Activated CD8-positive, alpha-beta memory T cell treated with anti-CD3 and anti-CD28 coated beads, Interleukin-2, amount 10 ng/mL, durations not matched to agents 7 days and 5 days (primary cell): ENCODE data around the gene TNPO1. TPM values are rescaled to one million over a fixed set of nuclear protein-coding genes. Genes with fewer than 3 reads are reported as not detected.
"Not testable (repeated sequence)": the region's sequence is repeated elsewhere in the genome, so short reads cannot be mapped to it uniquely, and the experiment has no call there.

Experiments used
- ATAC-seq: fragments of 150-1000 bp; cut with Tn5 transposase; one replicate; pipeline ENCODE4 v1.10.0; 2021; ENCODE audit warnings: moderate library complexity
- CTCF ChIA-PET: fragments of 350-600 bp; sonication (Branson Sonifier 250); formaldehyde crosslinking; loops from one replicate; lab custom pipeline; 2021; ENCODE audit warnings: antibody characterized with exemption; lab: Charles Lee
- DNase-seq: peaks from one replicate; pipeline ENCODE4 v3.0.0-alpha.2; 2020
- H3K27ac Mint-ChIP-seq: one replicate; pipeline ENCODE4 v1.8.0; 2021; ENCODE audit warnings: mild to moderate bottlenecking, mixed read lengths
- H3K27me3 Mint-ChIP-seq: one replicate; pipeline ENCODE4 v1.8.0; 2021; ENCODE audit warnings: mixed read lengths
- H3K36me3 Mint-ChIP-seq: one replicate; pipeline ENCODE4 v1.8.0; 2021; ENCODE audit warnings: mild to moderate bottlenecking, mixed read lengths
- H3K4me1 Mint-ChIP-seq: one replicate; pipeline ENCODE4 v1.8.0; 2021; ENCODE audit warnings: mixed read lengths
- H3K4me3 Mint-ChIP-seq: one replicate; pipeline ENCODE4 v1.8.0; 2021; ENCODE audit warnings: mild to moderate bottlenecking, moderate library complexity, mixed read lengths
- H3K9me3 Mint-ChIP-seq: one replicate; pipeline ENCODE4 v1.8.0; 2022; ENCODE audit warnings: low read depth, mixed read lengths
- total RNA-seq, 2 experiments: library from RNA; stranded (reverse); gene quantifications; one replicate each; pipeline ENCODE4 v1.2.3, GENCODE V29; 2021

TNPO1 gene
- total RNA-seq, 2 experiments from 2014 or later = 87.8 to 89.6 TPM

DNA sequence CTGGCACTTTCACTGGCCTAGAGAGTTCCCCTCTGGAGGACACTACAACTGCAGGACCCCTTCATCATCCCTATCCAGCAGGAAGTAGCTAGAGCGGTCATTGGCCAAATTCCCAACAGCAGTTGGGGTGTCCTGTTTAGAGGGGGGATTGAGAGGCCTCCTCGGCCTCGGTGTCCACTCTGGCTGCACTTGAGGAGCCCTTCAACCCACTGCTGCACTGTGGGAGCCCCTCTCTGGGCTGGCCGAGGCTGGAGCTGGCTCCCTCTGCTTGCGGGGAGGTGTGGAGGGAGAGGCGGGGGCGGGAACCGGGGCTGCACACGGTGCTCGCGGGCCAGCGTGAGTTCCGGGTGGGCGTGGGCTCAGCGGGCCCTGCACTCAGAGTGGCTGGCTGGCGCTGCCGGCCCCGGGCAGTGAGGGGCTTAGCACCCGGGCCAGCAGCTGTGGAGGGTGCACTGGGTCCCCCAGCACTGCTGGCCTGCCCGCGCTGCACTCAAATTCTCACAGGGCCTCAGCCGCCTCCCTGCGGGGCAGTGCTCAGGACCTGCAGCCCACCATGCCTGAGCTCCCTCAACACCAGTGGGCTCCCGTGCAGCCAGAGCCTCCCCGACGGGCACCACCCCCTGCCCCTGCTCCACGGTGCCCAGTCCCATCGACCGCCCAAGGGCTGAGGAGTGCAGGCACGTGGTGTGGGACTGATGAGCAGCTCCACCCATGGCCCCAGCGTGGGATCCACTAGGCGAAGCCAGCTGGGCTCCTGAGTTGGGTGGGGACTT, 118.7 kb downstream of the TNPO1 start:
- H3K27ac Mint-ChIP-seq, H3K4me1 Mint-ChIP-seq, H3K4me3 Mint-ChIP-seq, DNase-seq, H3K9me3 Mint-ChIP-seq, H3K36me3 Mint-ChIP-seq, CTCF ChIA-PET, ATAC-seq: not testable (repeated sequence)
- H3K27me3 Mint-ChIP-seq = peaks cover 34% of the 10 kb centered on the region

DNA sequence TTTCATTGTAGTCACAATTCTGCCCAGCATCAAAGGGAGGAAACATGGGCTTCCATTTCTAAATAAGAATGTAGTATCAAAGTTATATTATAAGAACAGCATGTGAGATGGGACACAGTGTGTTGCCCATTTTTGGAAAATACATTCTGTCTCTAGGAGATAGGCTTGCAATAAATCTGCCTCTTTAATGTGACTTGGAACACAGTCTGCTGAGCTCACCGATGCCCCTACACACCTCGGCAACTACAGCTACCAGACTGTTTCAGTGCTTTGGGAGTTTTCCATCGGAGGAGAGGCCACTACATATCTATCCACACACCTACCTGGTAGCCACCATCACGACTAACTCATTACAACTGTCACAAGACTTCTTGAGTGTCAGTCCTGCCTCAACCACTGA, 120.4 kb downstream of the TNPO1 start:
- no peaks in the 10 kb centered on the region for H3K36me3 Mint-ChIP-seq
- H3K4me1 Mint-ChIP-seq = no peaks in the 10 kb centered on the region
- CTCF ChIA-PET = interaction anchor here (1.0 kb wide), 1 partner anchor 514 kb away, joined by 3 read pairs; no protein-coding TSS in a partner anchor
- ATAC-seq (no peak), DNase-seq (no peak)
- no peak overlapping the region for H3K27ac Mint-ChIP-seq
- no peaks in the 10 kb centered on the region for H3K9me3 Mint-ChIP-seq
- no peak overlapping the region for H3K4me3 Mint-ChIP-seq
- peaks cover 32% of the 10 kb centered on the region for H3K27me3 Mint-ChIP-seq

DNA sequence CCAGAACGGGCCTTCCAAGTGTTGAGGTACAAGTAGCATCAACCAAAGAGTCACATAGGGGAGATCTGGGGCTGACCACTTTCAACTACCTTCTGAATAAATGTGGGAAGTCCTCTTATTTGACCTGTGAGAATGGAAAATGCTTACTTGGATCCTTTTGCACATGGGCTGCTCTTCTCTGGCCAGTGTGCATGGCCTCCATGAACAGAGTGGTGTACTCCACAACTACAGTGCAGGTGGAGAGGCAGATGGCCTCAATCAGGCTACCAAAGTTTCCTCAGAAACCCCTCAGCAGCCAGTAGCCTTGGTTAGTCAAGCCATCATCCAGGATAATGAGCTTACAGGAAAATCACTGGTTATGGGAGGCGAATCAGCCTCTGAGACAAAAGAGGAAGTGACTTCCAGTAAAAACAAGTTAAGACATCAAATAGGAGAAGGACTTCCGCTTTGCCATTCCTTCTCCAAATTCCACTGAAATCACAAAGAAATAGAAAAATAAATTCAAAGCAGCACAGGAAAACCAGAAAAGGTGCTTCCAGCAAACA, 121.1 kb downstream of the TNPO1 start:
- no peak for ATAC-seq
- CTCF ChIA-PET = interaction anchor here (1.0 kb wide), 1 partner anchor 514 kb away, joined by 3 read pairs; no protein-coding TSS in a partner anchor
- Mint-ChIP-seq H3K4me3 (no peak overlapping the region), H3K27ac (no peak overlapping the region), H3K9me3 (no peaks in the 10 kb centered on the region), H3K36me3 (no peaks in the 10 kb centered on the region), H3K27me3 (peaks cover 32% of the 10 kb centered on the region), H3K4me1 (no peaks in the 10 kb centered on the region)
- DNase-seq = no peak

DNA sequence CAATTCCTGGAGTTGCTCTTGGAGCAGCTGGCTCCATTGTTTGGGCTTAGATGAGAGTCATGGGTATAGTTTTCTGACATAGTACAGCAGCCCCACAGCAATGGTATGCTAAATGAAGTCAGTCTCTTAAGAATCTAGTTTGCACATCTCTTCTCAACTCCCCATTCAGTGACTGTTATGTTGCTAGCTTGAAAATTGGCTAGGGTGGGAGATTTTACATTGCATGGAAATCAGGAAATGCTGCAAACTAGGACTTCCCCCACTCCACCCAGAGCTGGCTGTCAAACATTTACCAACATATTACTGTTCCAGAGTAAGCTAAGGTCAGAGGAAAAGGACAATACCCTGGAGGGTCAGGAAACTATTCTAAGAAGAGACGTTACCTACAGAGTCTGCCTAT, 121.7 kb downstream of the TNPO1 start:
- Mint-ChIP-seq H3K36me3 (no peaks in the 10 kb centered on the region), H3K9me3 (no peaks in the 10 kb centered on the region), H3K4me3 (no peak overlapping the region), H3K27ac (no peak overlapping the region), H3K27me3 (peaks cover 28% of the 10 kb centered on the region), H3K4me1 (no peaks in the 10 kb centered on the region)
- DNase-seq (no peak), ATAC-seq (no peak)
- CTCF ChIA-PET = no interaction called here

DNA sequence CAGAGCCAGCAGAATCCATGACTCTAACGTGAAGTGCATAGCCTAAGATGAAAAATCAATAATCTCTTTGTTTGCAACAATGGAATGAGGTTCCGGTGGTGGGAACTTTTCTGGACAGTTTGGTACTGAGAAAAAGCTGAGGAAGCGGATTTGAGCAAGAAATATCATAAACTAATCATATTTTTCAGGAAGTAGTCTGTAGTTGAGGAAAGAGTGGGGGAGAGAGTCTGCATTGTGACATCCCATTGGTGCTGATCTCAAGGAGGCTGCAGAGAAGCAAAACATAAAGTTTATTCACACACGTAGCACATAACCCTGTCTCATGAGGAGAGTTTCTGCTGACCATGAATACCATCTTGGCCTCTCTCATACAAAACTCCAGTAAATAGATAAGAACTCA, 123.6 kb downstream of the TNPO1 start:
- no peak for DNase-seq
- CTCF ChIA-PET = no interaction called here
- H3K27me3 Mint-ChIP-seq = peaks cover 28% of the 10 kb centered on the region
- H3K36me3 Mint-ChIP-seq = no peaks in the 10 kb centered on the region
- H3K9me3 Mint-ChIP-seq = no peaks in the 10 kb centered on the region
- no peaks in the 10 kb centered on the region for H3K4me1 Mint-ChIP-seq
- no peak overlapping the region for H3K27ac Mint-ChIP-seq
- H3K4me3 Mint-ChIP-seq = no peak overlapping the region
- no peak for ATAC-seq

DNA sequence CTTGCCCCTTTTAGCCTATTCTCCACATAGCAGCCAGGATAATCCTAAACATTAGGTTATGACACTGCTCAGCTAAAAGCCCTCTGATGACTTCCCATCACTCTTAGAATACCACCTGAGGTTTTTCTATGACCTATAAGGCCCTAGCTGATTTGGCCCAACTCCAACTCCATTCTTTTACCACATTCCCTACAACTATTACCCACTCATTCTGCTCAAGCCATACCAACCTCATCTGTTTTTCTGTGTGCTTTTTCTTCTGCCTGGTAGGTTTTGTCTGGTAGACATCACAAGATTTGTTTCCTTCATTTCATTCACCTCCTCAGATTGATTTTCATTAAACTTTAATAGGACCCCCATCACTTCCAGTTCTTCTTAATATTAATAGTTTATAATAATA, 126.8 kb downstream of the TNPO1 start:
- DNase-seq (no peak), ATAC-seq (no peak)

DNA sequence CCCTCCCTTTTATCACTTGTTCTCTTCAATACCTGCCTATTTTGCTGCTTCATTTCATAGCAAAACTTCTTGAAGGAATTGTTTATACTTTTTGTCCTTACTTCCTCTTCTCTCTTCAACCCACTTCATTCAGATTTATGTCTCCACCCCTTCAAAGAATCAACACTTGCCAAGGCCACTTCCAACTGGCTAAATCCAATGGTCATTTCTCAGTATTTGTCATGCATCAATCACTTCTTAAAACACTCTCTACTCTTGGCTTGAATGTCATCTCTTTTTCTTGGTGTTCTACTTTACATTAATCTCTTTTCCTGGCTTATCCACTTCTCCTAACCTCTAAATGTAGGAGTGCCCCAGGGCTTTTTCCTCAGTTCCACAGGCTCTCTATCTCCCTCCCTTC, 131.0 kb downstream of the TNPO1 start:
- Mint-ChIP-seq H3K27me3 (peaks cover 28% of the 10 kb centered on the region), H3K27ac (no peak overlapping the region), H3K9me3 (no peaks in the 10 kb centered on the region), H3K36me3 (no peaks in the 10 kb centered on the region), H3K4me1 (no peaks in the 10 kb centered on the region), H3K4me3 (no peak overlapping the region)
- DNase-seq = no peak
- ATAC-seq = no peak
- CTCF ChIA-PET = no interaction called here

More for the DNA sequence above, 126.8 kb downstream of the TNPO1 start:
- no peak overlapping the region for H3K27ac Mint-ChIP-seq
- CTCF ChIA-PET = no interaction called here
- no peak overlapping the region for H3K4me3 Mint-ChIP-seq
- H3K36me3 Mint-ChIP-seq = no peaks in the 10 kb centered on the region
- peaks cover 39% of the 10 kb centered on the region for H3K27me3 Mint-ChIP-seq
- H3K4me1 Mint-ChIP-seq = no peaks in the 10 kb centered on the region
- no peaks in the 10 kb centered on the region for H3K9me3 Mint-ChIP-seq

DNA sequence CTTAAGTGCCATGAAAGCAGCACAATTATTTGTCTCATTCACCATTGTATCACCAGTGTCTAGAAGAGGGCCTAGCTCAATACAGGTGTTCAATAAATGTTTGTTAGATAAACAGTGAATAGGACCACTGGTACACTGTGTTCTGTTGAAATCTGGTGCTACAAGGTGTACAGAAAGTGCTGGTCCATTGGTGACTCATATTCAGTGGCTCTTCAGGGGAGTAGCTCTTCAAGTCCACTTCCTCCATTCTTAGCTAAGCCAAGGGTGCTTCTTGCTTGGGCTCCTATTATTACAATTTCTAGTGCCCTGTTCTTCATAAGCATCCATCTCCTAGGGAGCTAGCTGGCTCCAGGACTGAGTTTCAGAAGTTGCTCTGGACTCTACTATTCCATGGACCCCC, 133.0 kb downstream of the TNPO1 start:
- DNase-seq = no peak
- H3K27ac Mint-ChIP-seq = no peak overlapping the region
- no peaks in the 10 kb centered on the region for H3K9me3 Mint-ChIP-seq
- H3K36me3 Mint-ChIP-seq = no peaks in the 10 kb centered on the region
- no peak overlapping the region for H3K4me3 Mint-ChIP-seq
- H3K4me1 Mint-ChIP-seq = no peaks in the 10 kb centered on the region
- CTCF ChIA-PET = no interaction called here
- no peak for ATAC-seq
- H3K27me3 Mint-ChIP-seq = peaks cover 36% of the 10 kb centered on the region

DNA sequence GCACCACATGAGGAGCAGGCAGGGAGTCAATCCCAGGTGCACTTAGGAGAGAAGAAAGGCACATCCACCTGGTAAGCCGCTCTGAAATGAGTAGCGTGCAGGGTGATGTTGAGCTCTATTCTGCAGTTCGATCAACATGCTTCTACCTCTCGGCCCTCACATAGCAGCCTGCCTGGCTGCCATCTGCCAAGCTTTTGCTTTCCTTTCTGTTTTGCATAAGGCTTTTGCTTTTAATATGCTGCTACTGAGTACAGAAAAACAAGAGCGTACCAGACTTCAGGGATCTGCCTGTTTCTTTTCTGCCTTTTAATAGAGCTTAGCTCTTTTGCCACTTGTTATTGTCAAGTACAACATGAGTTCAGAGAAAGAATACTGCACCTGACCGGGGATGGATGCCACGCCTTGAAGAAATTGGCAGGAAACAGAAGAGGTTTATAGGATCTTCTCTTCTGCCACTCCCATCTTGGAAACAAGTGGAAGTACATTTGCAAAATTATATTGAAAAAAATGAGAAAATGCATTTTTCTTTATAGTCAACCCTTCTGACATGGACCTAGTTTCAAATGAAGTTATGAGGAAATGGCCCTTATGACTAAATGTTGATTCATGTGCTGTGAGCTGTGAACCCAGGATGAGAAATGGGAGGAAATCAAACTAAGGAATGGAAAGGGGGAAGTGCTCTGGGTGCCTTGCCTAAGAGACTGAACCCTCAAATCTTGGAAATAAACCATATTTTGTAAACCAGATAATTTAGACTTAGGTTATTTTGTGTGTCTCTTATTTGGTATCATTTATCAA, 135.4 kb downstream of the TNPO1 start:
- H3K27ac Mint-ChIP-seq = no peak overlapping the region
- CTCF ChIA-PET = no interaction called here
- ATAC-seq = no peak
- H3K27me3 Mint-ChIP-seq = peaks cover 38% of the 10 kb centered on the region
- H3K4me1 Mint-ChIP-seq = peaks cover 13% of the 10 kb centered on the region
- no peak for DNase-seq
- no peaks in the 10 kb centered on the region for H3K9me3 Mint-ChIP-seq
- H3K36me3 Mint-ChIP-seq = no peaks in the 10 kb centered on the region
- no peak overlapping the region for H3K4me3 Mint-ChIP-seq

DNA sequence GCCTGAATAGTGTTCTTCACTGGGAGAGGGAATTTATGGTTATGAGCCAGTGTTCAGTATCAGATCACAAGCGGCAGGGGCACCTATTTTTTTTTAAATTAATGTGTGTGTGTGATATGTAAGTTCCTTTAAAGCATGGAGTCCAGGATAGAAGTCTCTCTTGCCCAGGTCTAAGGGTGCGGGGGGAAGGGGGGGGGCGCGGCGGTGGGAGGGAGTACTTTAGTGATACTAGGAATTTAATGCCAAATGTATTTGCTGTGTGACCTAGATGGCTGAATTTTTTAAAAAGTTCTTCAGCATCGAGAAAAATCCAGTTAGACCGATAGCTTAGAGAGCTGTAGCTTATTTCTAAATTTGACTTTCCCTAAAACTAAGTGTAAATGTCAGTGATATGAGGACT, 137.9 kb downstream of the TNPO1 start:
- Mint-ChIP-seq H3K4me1 (peaks cover 17% of the 10 kb centered on the region), H3K36me3 (peaks cover 4% of the 10 kb centered on the region), H3K9me3 (no peaks in the 10 kb centered on the region), H3K27me3 (peaks cover 43% of the 10 kb centered on the region), H3K27ac (no peak overlapping the region), H3K4me3 (peak overlapping the region; percentile 90)
- ATAC-seq (no peak), DNase-seq (no peak)
- CTCF ChIA-PET = interaction anchor here (0.9 kb wide), 1 partner anchor 15 kb away, joined by 3 read pairs; no protein-coding TSS in a partner anchor

DNA sequence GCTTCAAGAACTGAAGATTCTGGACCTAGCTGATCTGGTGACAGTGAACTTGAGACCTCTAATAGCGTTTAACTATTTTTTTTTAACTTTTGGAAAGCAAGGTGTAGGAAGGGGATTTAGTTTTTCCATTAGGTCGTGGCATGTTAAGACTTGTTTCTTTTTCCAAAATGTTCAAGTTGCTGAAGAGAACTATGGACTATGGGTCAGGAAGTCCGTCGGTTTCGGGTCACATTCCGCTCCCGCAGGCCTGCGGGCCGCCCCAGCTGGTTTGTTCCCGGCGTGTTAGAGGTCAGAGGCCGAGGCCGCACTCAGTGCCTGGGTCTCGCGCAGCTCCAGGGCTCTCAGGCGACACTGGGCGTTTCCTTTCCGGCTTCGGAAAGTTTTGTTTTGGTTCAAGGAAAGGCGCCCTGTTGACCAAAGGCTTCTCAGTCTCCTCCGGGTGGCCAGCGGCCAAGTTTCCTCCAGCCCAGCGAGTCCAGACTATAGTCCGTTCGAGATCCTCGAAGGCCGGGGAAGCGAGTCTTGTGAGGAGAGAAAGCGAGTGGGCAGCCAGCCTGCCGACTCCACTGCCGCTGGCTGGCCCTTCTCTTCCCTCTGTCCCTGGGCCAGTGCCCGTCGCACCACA, 138.8 kb downstream of the TNPO1 start:
- Mint-ChIP-seq H3K36me3 (peaks cover 4% of the 10 kb centered on the region), H3K27me3 (peaks cover 47% of the 10 kb centered on the region), H3K4me1 (peaks cover 17% of the 10 kb centered on the region), H3K4me3 (peak overlapping the region; percentile 90), H3K9me3 (no peaks in the 10 kb centered on the region), H3K27ac (peak overlapping the region; percentile 79)
- DNase-seq (no peak), ATAC-seq (peak; percentile 50)
- CTCF ChIA-PET = interaction anchor here (0.8 to 2.6 kb wide), 5 partner anchors 14 to 270 kb away, joined by 3 to 17 read pairs (median 4); no protein-coding TSS in a partner anchor

DNA sequence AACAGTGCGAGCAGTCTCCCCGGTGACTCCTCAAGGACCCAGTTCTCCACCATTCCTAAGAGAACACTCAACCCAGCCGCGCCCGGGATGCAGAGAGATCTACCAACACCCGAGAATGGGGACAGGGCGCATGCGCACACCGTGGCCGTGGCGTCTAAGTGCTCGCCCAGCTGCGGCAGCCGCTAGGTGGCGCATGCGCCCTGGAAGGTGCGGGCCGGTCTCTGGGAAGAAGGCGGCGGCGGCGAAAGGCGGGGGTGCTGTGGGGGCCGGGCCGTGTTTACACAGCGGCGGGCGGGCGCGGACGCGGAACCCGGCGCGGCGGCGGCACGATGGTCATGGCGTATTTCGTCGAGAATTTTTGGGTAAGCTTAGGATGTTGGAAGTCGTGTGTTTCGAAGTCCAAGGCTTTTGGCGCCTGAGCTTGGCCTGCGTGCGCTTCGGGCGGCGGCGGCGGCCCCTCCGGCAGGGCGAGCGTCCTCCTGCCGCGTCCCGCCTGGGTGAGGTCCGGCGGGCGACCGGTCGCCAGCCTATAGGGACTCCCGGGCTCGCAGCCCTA, 139.4 kb downstream of the TNPO1 start, which contains the start of gene FCHO2:
FCHO2 (plus strand) TSS at position 274 of the 556 bp plus-strand sequence; CDS start at position 330, 56 bp downstream.
- peak; percentile 93 for ATAC-seq
- Mint-ChIP-seq H3K4me1 (peaks cover 17% of the 10 kb centered on the region), H3K27ac (peak within 1 kb of the TSS; percentile 79), H3K4me3 (peak within 1 kb of the TSS; percentile 90), H3K36me3 (peaks cover 4% of the 10 kb centered on the region), H3K27me3 (peaks cover 47% of the 10 kb centered on the region), H3K9me3 (no peaks in the 10 kb centered on the region)
- CTCF ChIA-PET = interaction anchor here (0.8 to 2.6 kb wide), 8 partner anchors 12 to 495 kb away, joined by 3 to 17 read pairs (median 4); no protein-coding TSS in a partner anchor
- peak; percentile 96 for DNase-seq
